ENCODE data around the gene MME.

Gene MME

DNA sequence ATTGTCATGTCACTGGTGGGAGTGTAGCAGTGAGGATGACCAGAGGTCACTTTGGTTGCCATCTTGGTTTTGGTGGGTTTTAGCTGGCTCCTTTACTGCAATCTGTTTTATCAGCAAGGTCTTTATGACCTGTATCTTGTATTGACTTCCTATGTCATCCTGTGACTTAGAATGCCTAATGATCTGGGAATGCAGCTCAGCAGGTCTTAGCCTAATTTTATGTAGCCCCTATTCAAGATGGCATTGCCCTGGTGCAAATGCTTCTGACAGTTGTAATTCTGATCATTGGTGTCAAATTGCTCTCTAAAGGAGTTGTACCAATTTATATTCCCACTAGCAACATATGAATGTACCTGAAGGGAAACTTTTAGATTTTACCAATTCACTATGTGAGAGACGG lies 139.0 kb downstream of the MME start:
- H3K9me3 ChIP-seq (ENCODE audit: insufficient read depth, low read length), result no peaks in the 10 kb centered on the region
- H3K27me3 ChIP-seq (ENCODE audit: insufficient read depth, insufficient read length), result no peaks in the 10 kb centered on the region
- DNase-seq (ENCODE audit: low read depth, low spot score), result no peak
- H3K36me3 ChIP-seq (ENCODE audit: insufficient read depth, insufficient read length, low read length), result no peaks in the 10 kb centered on the region
- H3K9ac ChIP-seq (ENCODE audit: insufficient read length, low read depth), result no peak overlapping the region
- no peaks in the 10 kb centered on the region for H3K4me1 ChIP-seq (ENCODE audit: insufficient read depth, insufficient read length)
- H3K4me3 ChIP-seq (ENCODE audit: insufficient read length, low read depth), result no peak overlapping the region
- TF ChIP-seq SUZ12 (IDR thresholded peaks at IDR 0.05; ENCODE audit: extremely low read depth, insufficient read depth, insufficient read length) (no peak), ZNF274 (IDR thresholded peaks at IDR 0.05; ENCODE audit: low read depth, low read length) (no peak), YY1 (IDR thresholded peaks at IDR 0.05; ENCODE audit: insufficient read depth, insufficient read length) (no peak)

DNA sequence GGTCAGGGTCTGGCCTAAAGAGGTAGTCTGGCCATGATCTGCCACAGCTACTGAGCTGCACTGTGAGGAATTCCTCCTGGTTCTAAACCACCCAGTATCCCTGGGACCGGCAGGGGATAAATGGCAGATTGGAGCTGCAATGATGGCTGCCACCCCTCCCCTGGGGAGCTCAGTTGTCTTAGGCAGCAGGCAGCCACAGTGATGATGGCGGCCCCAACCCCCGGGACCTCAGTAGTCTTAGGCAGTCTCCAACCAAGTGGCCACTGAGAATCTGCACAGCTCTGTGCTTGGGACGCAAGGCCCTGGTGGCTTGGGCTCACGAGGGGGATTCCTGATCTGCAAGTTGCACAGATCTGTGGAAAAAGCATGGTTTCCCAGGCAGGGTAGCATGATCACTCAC lies 145.3 kb downstream of the MME start:
- Histone ChIP-seq H3K27me3 (ENCODE audit: insufficient read depth, insufficient read length) (no peaks in the 10 kb centered on the region), H3K36me3 (ENCODE audit: insufficient read depth, insufficient read length, low read length) (no peaks in the 10 kb centered on the region), H3K9ac (ENCODE audit: insufficient read length, low read depth) (no peak overlapping the region), H3K4me3 (ENCODE audit: insufficient read length, low read depth) (no peak overlapping the region), H3K4me1 (ENCODE audit: insufficient read depth, insufficient read length) (no peaks in the 10 kb centered on the region), H3K9me3 (ENCODE audit: insufficient read depth, low read length) (no peaks in the 10 kb centered on the region)
- TF ChIP-seq ZNF274 (IDR thresholded peaks at IDR 0.05; ENCODE audit: low read depth, low read length) (no peak), SUZ12 (IDR thresholded peaks at IDR 0.05; ENCODE audit: extremely low read depth, insufficient read depth, insufficient read length) (no peak), YY1 (IDR thresholded peaks at IDR 0.05; ENCODE audit: insufficient read depth, insufficient read length) (no peak)
- DNase-seq (ENCODE audit: low read depth, low spot score), result no peak

GRCh38 chr3:155227141-155227540 lies 147.0 kb downstream of the MME start:
- Histone ChIP-seq H3K9ac (ENCODE audit: insufficient read length, low read depth) (no peak overlapping the region), H3K4me3 (ENCODE audit: insufficient read length, low read depth) (no peak overlapping the region), H3K4me1 (ENCODE audit: insufficient read depth, insufficient read length) (no peaks in the 10 kb centered on the region), H3K36me3 (ENCODE audit: insufficient read depth, insufficient read length, low read length) (no peaks in the 10 kb centered on the region), H3K27me3 (ENCODE audit: insufficient read depth, insufficient read length) (no peaks in the 10 kb centered on the region), H3K9me3 (ENCODE audit: insufficient read depth, low read length) (no peaks in the 10 kb centered on the region)
- TF ChIP-seq SUZ12 (IDR thresholded peaks at IDR 0.05; ENCODE audit: extremely low read depth, insufficient read depth, insufficient read length) (no peak), YY1 (IDR thresholded peaks at IDR 0.05; ENCODE audit: insufficient read depth, insufficient read length) (no peak), ZNF274 (IDR thresholded peaks at IDR 0.05; ENCODE audit: low read depth, low read length) (no peak)
- no peak for DNase-seq (ENCODE audit: low read depth, low spot score)

GRCh38 chr3:155228676-155229075 lies 148.6 kb downstream of the MME start:
- no peaks in the 10 kb centered on the region for H3K4me1 ChIP-seq (ENCODE audit: insufficient read depth, insufficient read length)
- H3K4me3 ChIP-seq (ENCODE audit: insufficient read length, low read depth), result no peak overlapping the region
- no peaks in the 10 kb centered on the region for H3K27me3 ChIP-seq (ENCODE audit: insufficient read depth, insufficient read length)
- H3K9me3 ChIP-seq (ENCODE audit: insufficient read depth, low read length), result no peaks in the 10 kb centered on the region
- no peak for TF ChIP-seq ZNF274 (IDR thresholded peaks at IDR 0.05; ENCODE audit: low read depth, low read length)
- no peak for TF ChIP-seq YY1 (IDR thresholded peaks at IDR 0.05; ENCODE audit: insufficient read depth, insufficient read length)
- no peak for TF ChIP-seq SUZ12 (IDR thresholded peaks at IDR 0.05; ENCODE audit: extremely low read depth, insufficient read depth, insufficient read length)
- no peak for DNase-seq (ENCODE audit: low read depth, low spot score)
- H3K36me3 ChIP-seq (ENCODE audit: insufficient read depth, insufficient read length, low read length), result no peaks in the 10 kb centered on the region
- no peak overlapping the region for H3K9ac ChIP-seq (ENCODE audit: insufficient read length, low read depth)

GRCh38 chr3:155229086-155229485 lies 149.0 kb downstream of the MME start:
- Histone ChIP-seq H3K27me3 (ENCODE audit: insufficient read depth, insufficient read length) (no peaks in the 10 kb centered on the region), H3K4me3 (ENCODE audit: insufficient read length, low read depth) (no peak overlapping the region), H3K36me3 (ENCODE audit: insufficient read depth, insufficient read length, low read length) (no peaks in the 10 kb centered on the region), H3K9me3 (ENCODE audit: insufficient read depth, low read length) (no peaks in the 10 kb centered on the region), H3K4me1 (ENCODE audit: insufficient read depth, insufficient read length) (no peaks in the 10 kb centered on the region), H3K9ac (ENCODE audit: insufficient read length, low read depth) (no peak overlapping the region)
- DNase-seq (ENCODE audit: low read depth, low spot score), result no peak
- TF ChIP-seq ZNF274 (IDR thresholded peaks at IDR 0.05; ENCODE audit: low read depth, low read length), result no peak

- no peaks in the 10 kb centered on the region for H3K27me3 ChIP-seq (ENCODE audit: insufficient read depth, insufficient read length)
- H3K9ac ChIP-seq (ENCODE audit: insufficient read length, low read depth), result no peak overlapping the region
- H3K4me3 ChIP-seq (ENCODE audit: insufficient read length, low read depth), result no peak overlapping the region
- no peak for DNase-seq (ENCODE audit: low read depth, low spot score)
- H3K4me1 ChIP-seq (ENCODE audit: insufficient read depth, insufficient read length), result no peaks in the 10 kb centered on the region
- no peaks in the 10 kb centered on the region for H3K36me3 ChIP-seq (ENCODE audit: insufficient read depth, insufficient read length, low read length)
- no peaks in the 10 kb centered on the region for H3K9me3 ChIP-seq (ENCODE audit: insufficient read depth, low read length)
- no peak for TF ChIP-seq SUZ12 (IDR thresholded peaks at IDR 0.05; ENCODE audit: extremely low read depth, insufficient read depth, insufficient read length)
- TF ChIP-seq YY1 (IDR thresholded peaks at IDR 0.05; ENCODE audit: insufficient read depth, insufficient read length), result no peak
- no peak for TF ChIP-seq ZNF274 (IDR thresholded peaks at IDR 0.05; ENCODE audit: low read depth, low read length)
These were observed 150.3 kb downstream of the MME start for GRCh38 chr3:155230382-155230781.

- no peak overlapping the region for H3K4me3 ChIP-seq (ENCODE audit: insufficient read length, low read depth)
- DNase-seq (ENCODE audit: low read depth, low spot score), result no peak
- H3K9ac ChIP-seq (ENCODE audit: insufficient read length, low read depth), result no peak overlapping the region
- H3K4me1 ChIP-seq (ENCODE audit: insufficient read depth, insufficient read length), result no peaks in the 10 kb centered on the region
- H3K27me3 ChIP-seq (ENCODE audit: insufficient read depth, insufficient read length), result no peaks in the 10 kb centered on the region
- TF ChIP-seq SUZ12 (IDR thresholded peaks at IDR 0.05; ENCODE audit: extremely low read depth, insufficient read depth, insufficient read length), result no peak
- no peak for TF ChIP-seq ZNF274 (IDR thresholded peaks at IDR 0.05; ENCODE audit: low read depth, low read length)
- TF ChIP-seq YY1 (IDR thresholded peaks at IDR 0.05; ENCODE audit: insufficient read depth, insufficient read length), result no peak
- no peaks in the 10 kb centered on the region for H3K36me3 ChIP-seq (ENCODE audit: insufficient read depth, insufficient read length, low read length)
- no peaks in the 10 kb centered on the region for H3K9me3 ChIP-seq (ENCODE audit: insufficient read depth, low read length)
These were observed 151.7 kb downstream of the MME start for GRCh38 chr3:155231792-155232191.

DNA sequence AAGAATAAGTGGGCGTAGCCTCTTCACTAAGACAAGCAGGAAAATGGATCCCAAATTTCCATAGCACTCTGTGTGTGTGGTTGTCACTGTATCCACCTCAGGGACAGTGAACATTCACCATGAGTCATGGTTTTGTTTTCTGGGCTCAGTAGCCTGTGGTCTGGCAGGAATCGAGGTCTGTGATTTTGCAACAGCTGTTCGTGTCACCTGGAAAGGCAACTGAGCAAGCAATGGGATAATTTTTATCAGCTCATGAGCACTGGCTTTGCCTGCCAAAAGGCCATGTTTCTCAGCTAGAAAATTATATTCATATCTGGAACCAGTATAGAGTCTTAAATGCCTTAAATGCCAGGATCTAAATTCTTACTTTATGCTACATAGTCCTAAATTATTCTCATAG lies 152.5 kb downstream of the MME start:
- TF ChIP-seq YY1 (IDR thresholded peaks at IDR 0.05; ENCODE audit: insufficient read depth, insufficient read length), result no peak
- Histone ChIP-seq H3K4me1 (ENCODE audit: insufficient read depth, insufficient read length) (no peaks in the 10 kb centered on the region), H3K4me3 (ENCODE audit: insufficient read length, low read depth) (no peak overlapping the region), H3K9me3 (ENCODE audit: insufficient read depth, low read length) (no peaks in the 10 kb centered on the region), H3K9ac (ENCODE audit: insufficient read length, low read depth) (no peak overlapping the region), H3K36me3 (ENCODE audit: insufficient read depth, insufficient read length, low read length) (no peaks in the 10 kb centered on the region), H3K27me3 (ENCODE audit: insufficient read depth, insufficient read length) (no peaks in the 10 kb centered on the region)
- DNase-seq (ENCODE audit: low read depth, low spot score), result no peak

Measured in NT2/D1 (cell line).